ENCODE measurements around the gene NXN.

DNA sequence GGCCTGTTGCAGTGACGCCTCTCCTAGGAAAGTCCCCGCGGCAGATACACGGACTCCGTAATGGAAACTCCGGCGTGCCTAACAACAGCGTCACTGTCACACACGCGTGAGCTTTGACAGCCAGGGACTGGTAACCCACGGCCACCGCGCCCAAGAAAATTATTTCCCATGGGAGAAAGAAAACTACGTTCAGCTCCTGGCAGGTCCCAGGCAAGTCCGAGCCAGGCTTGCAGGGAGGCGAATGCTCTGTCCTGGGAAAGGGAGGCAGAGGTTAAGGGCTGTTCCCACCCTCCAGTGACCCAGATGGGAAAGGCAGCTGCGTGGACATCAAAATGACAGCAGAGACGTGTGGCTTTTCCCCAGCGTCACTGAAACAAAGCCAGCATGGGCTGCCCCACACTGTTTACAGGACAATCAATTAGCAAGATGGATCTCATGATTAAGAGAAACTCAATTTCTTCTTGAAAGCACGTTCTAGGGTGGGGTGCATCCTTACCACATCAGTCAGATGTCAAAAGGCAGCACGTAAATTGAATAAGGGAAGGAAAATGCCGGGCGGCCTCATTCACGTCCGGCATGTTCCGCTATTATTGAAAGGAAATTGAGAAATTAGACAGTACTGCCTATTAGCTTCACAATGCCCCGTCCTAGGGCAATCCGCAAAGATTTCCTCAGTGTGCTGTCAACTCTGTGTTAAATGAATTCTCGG, 82.5 kb downstream of the NXN start:
- TF ChIP-seq POLR2A (IDR thresholded peaks at IDR 0.05; ENCODE audit: low read depth, low read length) (no peak), POLR2AphosphoS5 (IDR thresholded peaks at IDR 0.05; ENCODE audit: low read depth, low read length) (no peak)
